C4-2B (cell line): ENCODE measurements around the gene PSMD14.
"Not testable (repeated sequence)": the region's sequence is repeated elsewhere in the genome, so short reads cannot be mapped to it uniquely, and the experiment has no call there.

ENCODE experiments used
- H3K27ac ChIP-seq: fragments of 450-650 bp; 2 replicates; pipeline ENCODE4 v1.5.1; 2017
- ZFX ChIP-seq: fragments of 450-650 bp; IDR thresholded peaks from 2 replicates; pipeline ENCODE4 v1.6.1; 2017
- TF ChIP-seq, protein P1 (sequence below): fragments of 450-650 bp; conservative IDR thresholded peaks from 2 replicates; pipeline ENCODE4 v1.5.1; 2017; ENCODE audit warnings: mild to moderate bottlenecking

The PSMD14 gene

DNA sequence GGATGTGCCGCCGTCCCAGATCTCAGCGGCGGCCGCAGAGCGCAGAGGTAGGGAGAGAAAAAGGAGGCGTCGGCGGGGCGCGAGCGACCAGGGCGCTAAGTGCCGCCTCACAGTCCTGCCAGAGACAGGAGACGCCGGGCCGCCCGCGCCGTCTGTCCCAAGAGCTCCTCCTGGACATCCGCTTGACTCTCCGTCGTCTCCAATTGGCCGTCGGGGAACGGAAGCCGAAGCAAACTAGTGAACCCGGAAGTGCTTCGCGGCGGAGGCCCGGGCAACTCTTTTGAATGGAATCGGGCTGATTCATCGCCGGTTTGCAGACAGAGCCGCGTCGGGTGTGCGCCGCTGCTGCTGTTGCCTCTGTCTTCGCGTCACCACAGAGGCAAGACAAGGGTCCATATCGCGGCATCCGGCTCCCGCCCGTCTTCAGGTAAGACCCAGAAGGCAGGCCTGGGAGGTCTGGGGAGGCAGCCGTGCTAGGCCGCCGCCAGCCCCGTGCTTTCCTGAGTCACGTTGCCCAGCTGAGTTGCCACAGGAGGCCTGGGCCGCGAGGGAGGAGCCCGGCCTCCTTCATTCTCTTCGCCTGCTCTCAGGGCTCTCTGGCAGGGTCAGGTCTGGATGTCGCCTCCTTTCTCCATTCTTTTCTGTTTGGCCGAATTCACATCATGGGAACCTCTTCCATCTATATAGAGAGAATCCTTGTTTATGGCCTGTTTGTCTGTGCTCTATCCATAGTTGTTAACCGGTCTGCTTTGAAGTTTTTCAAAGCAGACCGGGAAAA lies at the start of gene PSMD14:
PSMD14 (plus strand) TSS at position 248 of the 778 bp plus-strand sequence. CDS start 10,401 bp downstream, outside the sequence.
- H3K27ac ChIP-seq: peak within 1 kb of the TSS; percentile 90
- peak; percentile 100 for TF ChIP-seq ZFX
- TF ChIP-seq, protein P1, sequence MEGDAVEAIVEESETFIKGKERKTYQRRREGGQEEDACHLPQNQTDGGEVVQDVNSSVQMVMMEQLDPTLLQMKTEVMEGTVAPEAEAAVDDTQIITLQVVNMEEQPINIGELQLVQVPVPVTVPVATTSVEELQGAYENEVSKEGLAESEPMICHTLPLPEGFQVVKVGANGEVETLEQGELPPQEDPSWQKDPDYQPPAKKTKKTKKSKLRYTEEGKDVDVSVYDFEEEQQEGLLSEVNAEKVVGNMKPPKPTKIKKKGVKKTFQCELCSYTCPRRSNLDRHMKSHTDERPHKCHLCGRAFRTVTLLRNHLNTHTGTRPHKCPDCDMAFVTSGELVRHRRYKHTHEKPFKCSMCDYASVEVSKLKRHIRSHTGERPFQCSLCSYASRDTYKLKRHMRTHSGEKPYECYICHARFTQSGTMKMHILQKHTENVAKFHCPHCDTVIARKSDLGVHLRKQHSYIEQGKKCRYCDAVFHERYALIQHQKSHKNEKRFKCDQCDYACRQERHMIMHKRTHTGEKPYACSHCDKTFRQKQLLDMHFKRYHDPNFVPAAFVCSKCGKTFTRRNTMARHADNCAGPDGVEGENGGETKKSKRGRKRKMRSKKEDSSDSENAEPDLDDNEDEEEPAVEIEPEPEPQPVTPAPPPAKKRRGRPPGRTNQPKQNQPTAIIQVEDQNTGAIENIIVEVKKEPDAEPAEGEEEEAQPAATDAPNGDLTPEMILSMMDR: no peak

DNA sequence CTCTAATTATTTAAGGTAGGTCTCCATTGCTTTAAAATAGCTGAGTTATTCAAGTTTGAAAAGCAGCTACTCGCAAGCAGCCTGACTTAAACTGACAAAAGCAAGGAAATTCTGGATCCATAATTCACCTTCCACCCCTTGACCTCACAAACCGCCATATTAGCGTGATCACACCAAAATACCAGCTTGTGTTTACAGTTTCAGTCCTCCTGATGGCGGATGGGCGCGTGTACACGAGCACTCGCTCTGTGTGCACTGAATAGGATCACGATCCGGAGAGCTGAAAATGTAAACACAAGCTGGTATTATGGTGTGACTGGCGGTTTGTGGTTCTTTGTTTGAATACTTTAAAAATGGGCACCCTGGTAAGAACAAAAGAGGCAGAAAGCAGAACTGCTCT lies 42.4 kb upstream of the PSMD14 start:
- no peak overlapping the region for H3K27ac ChIP-seq
- no peak for TF ChIP-seq ZFX
- TF ChIP-seq, protein P1: no peak

DNA sequence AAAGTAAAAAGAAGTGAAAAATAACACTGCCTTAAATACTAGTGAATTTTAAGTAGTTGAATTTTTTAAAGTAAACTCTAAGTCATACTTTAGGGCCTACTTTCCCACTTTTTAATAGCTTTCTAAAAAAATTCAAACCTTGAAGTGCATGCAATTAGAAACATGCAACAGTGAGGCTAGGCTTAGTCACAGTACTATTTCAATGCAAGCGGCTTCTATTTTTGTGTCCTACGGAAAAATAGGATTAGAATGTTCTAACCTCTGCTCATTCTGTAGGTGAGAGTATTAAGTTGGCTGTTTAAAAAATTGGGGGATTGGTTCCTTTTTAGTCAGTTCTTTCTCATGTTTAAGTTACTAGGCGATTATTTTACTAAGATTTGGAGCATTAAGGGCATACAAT lies 39.1 kb upstream of the PSMD14 start:
- TF ChIP-seq, protein P1: no peak
- no peak for TF ChIP-seq ZFX

DNA sequence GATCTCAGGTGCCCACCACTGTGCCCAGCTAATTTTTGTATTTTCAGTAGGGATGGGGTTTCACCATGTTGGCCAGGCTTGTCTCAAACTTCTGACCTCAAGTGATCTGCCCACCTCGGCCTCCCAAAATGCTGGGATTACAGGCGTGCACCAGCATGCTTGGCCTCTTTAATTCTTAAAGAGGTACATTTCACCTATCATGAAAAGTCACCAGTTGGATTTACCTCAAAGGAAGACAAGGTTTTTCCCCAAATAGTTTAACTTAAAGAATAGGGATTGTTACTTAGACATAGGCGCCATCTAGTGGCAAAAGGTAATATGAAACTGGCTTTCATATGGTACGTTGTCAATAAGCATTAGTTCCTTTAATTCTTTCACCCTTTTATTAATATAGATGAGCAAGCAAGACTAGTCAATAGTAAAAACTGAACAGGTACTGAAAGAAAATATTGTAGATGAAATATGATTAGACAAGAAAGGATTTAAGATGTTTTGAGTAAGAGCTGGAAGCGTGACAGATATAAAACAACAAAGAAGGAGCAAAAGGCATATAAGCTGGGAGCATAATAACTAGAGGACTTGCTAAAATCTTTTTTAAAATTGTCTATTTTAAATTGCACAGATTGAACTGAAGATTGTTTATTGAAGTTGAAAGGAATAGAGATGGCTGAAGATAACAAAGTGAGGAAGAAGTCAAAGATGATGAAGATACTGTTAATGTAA lies 35.0 kb upstream of the PSMD14 start:
- H3K27ac ChIP-seq: no peak overlapping the region
- TF ChIP-seq, protein P1: peak; percentile 83
- TF ChIP-seq ZFX: no peak

More for the DNA sequence above, 39.1 kb upstream of the PSMD14 start:
- H3K27ac ChIP-seq: no peak overlapping the region

DNA sequence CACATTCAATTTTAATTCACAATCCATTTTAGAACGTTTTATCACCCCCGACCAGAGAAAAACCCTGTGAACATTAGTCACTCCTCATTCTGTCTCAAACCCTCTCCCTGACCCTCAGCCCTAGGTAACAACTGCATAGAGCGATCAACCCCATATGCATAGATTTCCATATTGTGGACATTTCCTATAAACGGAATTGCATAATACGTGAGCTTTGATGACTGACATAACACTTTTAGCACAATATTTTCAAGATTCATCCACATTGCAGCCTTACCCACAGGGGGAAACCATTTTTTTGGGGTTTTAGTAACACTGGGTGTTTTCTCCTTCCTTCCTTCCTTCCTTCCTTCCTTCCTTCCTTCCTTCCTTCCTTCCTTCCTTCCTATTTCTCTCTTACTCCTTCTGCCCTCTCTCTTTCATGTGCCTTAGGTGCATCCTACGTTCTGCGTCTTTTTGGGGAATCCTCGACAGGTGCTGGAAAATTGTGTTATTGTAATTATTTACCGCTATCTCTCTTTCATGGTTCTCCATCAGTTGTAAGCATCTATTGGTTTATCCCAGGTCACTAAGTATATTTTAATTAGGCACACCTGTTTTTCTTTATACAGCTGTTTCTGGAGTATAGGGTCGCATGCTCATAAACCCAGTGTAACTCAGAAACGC lies 29.5 kb upstream of the PSMD14 start:
- not testable (repeated sequence) for H3K27ac ChIP-seq

DNA sequence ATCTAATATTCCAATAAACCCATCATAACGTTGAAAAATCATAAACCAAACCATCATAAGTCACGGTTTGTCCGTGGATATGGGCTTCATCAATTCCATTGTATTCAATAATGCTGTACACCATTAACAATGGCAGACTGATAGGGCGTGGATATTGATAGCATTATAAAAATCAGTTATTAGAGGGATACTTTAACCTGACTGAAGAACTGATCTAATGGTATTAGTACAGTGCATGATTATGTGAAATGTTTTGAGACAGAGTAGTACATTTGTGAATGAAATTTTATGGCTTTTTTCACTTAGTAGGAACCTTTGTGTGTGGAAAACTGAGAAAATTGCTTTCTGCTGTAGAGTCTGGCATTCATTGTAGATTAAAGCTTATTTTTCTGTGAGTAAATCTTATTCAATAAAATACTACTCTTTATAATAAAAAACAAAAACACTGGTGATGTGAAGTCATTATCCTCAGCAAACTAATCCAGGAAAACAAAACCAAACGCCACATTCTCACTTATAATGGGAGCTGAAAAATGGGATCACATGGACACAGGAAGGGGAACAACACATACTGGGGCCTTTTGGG lies 28.9 kb upstream of the PSMD14 start:
- H3K27ac ChIP-seq: not testable (repeated sequence)

DNA sequence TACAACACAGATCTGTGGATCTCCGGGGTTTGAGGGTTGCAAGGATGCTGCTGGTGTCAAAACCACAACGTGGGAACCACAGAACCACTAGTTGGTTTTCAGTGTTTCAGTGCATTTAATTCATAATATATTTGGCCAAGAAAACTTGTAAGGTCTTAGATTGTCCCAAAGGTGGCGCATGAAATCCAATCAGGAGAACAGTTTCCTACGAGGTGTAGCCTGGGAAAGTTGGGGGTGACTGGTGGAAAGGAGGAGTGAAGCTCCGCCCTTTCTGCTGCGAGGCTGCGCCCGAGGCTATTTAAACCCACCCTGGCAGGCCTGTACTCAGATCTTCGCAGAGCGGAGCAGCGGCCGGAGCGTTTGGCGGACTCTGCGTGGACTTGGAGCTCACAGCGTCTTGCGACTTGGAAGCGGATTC lies 27.3 kb upstream of the PSMD14 start:
- not testable (repeated sequence) for H3K27ac ChIP-seq
- TF ChIP-seq, protein P1: peak; percentile 48

DNA sequence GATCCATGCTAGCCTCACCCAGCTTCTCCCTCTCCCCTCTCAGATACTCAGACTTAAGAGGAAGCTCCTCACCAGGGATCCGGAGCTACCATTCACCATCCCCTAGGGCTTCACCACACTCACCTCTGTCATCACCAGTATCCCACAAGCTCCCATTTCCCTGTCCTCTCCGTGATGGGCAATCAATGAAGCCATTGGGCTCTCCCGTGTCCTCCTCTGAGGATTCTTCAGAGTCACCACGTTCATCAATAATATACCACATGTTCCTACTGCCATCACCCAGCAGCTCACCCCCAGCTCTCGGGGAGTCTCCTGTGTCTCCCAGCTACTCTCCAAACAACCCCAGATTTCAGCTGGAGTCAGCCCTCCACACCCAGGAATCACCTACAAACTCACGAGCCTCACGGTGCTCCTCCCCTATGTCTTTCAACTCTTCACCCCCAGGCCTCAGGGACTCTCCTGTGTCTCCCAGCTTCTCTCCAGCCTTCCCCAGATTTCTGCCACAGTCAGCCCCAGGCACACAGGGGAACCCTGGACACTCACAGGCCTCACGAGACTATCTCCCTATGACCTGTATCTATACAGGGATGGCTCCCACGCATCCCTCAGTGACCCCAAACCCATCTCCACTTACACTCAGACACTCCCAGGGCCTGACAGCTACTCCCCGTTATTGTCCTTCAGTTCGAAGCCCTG lies 26.5 kb upstream of the PSMD14 start:
- H3K27ac ChIP-seq: not testable (repeated sequence)

DNA sequence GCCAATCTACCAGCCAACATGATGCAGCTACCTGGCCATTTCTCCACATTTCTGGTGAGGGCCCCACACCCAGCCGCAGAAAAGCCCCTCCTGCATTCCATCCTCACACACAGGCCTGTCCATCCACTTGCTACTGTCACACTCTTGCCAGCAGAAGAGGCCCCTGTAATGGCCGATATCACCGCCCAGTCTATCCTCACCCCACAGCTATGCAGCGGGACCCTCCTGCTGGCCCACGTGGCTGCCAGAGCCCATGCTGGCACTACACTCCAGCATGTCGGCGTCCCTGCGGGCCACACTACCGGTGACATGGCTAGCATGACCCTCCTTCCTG lies 25.9 kb upstream of the PSMD14 start:
- not testable (repeated sequence) for H3K27ac ChIP-seq
